WI38 (cell line): ENCODE measurements around the gene CYBRD1.

Source experiments
- H3K4me3 ChIP-seq: 2 replicates; pipeline ENCODE4 v1.5.1; 2011; ENCODE audit warnings: low read depth, mild to moderate bottlenecking, control low read depth, low read length
- TF ChIP-seq, protein P1 (sequence below): IDR thresholded peaks from 2 replicates; pipeline ENCODE4 v1.5.1; 2012; ENCODE audit warnings: low read depth, mild to moderate bottlenecking, control low read depth, low read length

The CYBRD1 gene

GRCh38 chr2:171584001-171584400 is 61.7 kb downstream of the CYBRD1 start:
- TF ChIP-seq, protein P1, sequence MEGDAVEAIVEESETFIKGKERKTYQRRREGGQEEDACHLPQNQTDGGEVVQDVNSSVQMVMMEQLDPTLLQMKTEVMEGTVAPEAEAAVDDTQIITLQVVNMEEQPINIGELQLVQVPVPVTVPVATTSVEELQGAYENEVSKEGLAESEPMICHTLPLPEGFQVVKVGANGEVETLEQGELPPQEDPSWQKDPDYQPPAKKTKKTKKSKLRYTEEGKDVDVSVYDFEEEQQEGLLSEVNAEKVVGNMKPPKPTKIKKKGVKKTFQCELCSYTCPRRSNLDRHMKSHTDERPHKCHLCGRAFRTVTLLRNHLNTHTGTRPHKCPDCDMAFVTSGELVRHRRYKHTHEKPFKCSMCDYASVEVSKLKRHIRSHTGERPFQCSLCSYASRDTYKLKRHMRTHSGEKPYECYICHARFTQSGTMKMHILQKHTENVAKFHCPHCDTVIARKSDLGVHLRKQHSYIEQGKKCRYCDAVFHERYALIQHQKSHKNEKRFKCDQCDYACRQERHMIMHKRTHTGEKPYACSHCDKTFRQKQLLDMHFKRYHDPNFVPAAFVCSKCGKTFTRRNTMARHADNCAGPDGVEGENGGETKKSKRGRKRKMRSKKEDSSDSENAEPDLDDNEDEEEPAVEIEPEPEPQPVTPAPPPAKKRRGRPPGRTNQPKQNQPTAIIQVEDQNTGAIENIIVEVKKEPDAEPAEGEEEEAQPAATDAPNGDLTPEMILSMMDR, result no peak
- H3K4me3 ChIP-seq, result no peak overlapping the region

- TF ChIP-seq, protein P1, result no peak
- H3K4me3 ChIP-seq, result no peak overlapping the region
Observed at GRCh38 chr2:171587132-171587531, 64.9 kb downstream of the CYBRD1 start.

DNA sequence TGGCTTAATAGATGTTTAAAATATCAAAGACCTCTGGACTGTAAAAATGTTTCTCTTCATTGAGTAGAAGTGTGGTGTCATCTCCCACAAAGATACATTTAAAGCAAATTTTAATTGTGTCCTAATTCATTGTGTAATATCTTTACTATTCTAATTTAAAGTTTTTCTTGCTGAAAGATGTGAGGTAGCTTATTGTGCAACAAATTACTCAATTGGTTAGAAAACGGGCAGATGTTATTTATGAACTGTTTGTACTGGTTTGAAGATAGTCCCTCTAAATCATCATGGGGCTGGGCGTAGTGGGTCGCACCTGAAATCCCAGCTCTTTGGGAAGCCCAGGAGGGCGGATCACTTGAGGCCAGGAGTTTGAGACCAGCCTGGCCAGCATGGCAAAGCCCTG is 65.3 kb downstream of the CYBRD1 start:
- TF ChIP-seq, protein P1, result no peak
- no peak overlapping the region for H3K4me3 ChIP-seq

DNA sequence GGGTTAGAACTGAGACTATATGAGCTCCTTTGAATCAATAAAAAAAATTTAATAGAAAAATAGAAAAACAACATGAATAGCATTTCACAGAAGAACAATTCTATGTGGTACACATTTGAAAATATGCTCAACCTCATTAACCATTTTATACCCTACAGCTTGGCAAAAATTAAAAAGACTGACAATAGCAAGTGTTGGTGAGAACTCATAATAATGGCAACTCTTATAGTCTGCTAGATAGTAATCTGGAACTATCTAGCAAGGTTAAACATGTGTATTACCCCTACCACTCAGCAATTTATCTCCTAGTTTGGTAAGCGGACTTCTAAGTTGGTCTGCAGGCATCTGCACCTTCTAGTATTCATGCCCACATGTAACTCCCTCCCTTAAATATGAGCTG is 67.8 kb downstream of the CYBRD1 start:
- TF ChIP-seq, protein P1, result no peak
- no peak overlapping the region for H3K4me3 ChIP-seq

DNA sequence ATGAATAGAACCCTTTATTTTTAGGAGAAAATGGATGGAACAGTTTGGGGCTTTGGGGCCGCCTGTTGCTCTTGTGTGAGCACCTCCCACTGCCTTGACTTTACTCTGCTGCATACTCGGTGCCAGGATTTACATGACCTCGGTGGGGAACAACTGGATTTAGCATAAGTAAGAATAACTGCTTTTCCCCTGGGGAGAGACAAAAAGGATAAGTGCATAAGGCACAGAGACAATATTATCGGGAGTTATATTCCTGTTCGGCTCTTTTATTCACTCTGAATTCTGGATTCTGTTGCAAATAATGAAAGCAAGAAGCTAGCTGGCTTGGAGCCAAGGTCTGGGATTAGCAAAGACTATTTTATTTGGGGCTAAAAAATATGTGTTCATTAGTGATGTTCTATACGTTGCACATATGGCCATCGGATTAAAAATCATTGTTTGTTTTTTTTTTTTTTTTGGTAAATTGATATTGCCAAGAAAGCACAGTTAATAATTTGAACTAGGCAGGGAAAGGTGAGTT is 69.8 kb downstream of the CYBRD1 start:
- no peak overlapping the region for H3K4me3 ChIP-seq
- TF ChIP-seq, protein P1, result no peak

DNA sequence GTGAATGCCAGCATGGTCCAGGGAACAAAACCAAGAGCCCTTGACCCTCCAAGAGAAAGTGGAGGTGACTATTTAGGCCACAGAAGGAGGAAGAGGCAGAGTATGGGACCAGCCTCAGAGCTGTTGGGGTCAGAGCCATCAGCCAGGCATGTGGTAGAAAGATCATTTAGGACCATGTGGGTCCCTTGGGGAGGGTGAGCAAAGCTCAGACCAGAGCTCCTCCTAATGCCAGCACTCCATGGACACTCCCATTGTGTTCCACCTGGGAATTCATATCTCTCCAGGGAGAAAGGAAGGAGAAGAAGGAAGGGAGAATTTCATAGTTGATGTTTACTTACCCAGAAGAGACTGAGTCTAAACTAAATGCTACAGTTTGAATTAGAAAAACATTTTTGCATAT is 73.2 kb downstream of the CYBRD1 start:
- TF ChIP-seq, protein P1, result no peak
- H3K4me3 ChIP-seq, result no peak overlapping the region

DNA sequence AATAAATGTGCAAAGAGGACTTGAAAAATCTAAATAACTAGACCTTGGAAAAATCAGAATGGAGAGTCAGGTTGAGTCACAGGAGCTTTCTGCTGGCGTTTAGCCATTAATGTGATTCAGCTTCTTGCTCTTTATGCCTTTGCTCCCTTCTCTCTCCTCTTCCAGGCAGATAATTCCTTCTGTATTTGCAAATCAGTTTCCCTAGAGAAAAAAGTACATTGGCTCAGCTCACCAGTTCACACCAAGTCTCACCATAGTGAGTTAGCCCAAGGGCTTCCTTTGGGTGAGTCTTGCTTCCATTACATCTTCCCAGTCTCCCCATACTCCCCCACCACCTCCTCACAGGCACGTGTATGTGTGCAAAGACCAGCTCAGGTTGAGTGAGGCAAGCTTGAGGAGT is 73.6 kb downstream of the CYBRD1 start:
- H3K4me3 ChIP-seq, result no peak overlapping the region
- TF ChIP-seq, protein P1, result no peak
